ENCODE data around the gene PPP1R12C. TPM values are rescaled to one million over a fixed set of nuclear protein-coding genes. Genes with fewer than 3 reads are reported as not detected.

PPP1R12C gene
- total and polyA plus RNA-seq, 10 of the 15 experiments (the other 5 are each of a cell fraction or from before 2014, with no cell fraction given) = 1.4 to 84.7 (median 20.5) TPM

GRCh38 chr19:55041244-55041626 is 76.2 kb downstream of the PPP1R12C start:
- ChIA-PET RAD21 (ENCODE audit: unreplicated experiment) (no interaction called here), SMC1A (ENCODE audit: uncharacterized antibody, unreplicated experiment) (no interaction called here), POLR2A (no interaction called here), CTCF (no interaction called here)
- Histone ChIP-seq H3K4me1 (ENCODE audit: control insufficient read depth, insufficient read depth, low read length) (no peaks in the 10 kb centered on the region), H4K20me1 (ENCODE audit: control insufficient read depth, insufficient read depth) (no peaks in the 10 kb centered on the region), H3K79me2 (ENCODE audit: control insufficient read depth, insufficient read depth, low read length) (no peaks in the 10 kb centered on the region), H3K27me3 (replicated peaks in 1 of 2; ENCODE audit: control insufficient read depth in 2 of 2, insufficient read depth in 2 of 2, low read length in 1 of 2) (no peaks in the 10 kb centered on the region), H3K36me3 (ENCODE audit: control insufficient read depth in 2 of 2, insufficient read depth in 2 of 2, low read length in 1 of 2) (peaks cover 0 to 14% of the 10 kb centered on the region in 2 experiments; a peak in 3 of 4 replicates), H3K4me3 (no peak overlapping the region), H3K9ac (ENCODE audit: control insufficient read depth, insufficient read depth, low read length) (no peak overlapping the region), H3K27ac (ENCODE audit: control insufficient read depth, insufficient read depth) (no peak overlapping the region), H2AFZ (ENCODE audit: control insufficient read depth, low read depth, low read length) (no peak overlapping the region), H3K9me3 (replicated peaks; ENCODE audit: control insufficient read depth, insufficient read depth, low read length) (no peaks in the 10 kb centered on the region), H3K4me2 (ENCODE audit: control insufficient read depth, insufficient read depth) (no peak overlapping the region)
- FAIRE-seq = no peak
- intact Hi-C loops (cut with micrococcal nuclease; ENCODE audit: unreplicated experiment) (no loop called here), in situ Hi-C loops (cut with MboI) (no loop called here)
- ATAC-seq = no peak
- 99% methylated on average over 10 of the region's 10 CpGs for WGBS (ENCODE audit: insufficient coverage, insufficient replicate concordance, low lambda C conversion rate, missing lambda C conversion rate)
- BruUV-seq (replicated peaks) = no TSS peak
- DNase-seq (ENCODE audit: low read depth, low spot score) = no peak
- no peak for TF ChIP-seq E4F1 (IDR thresholded peaks at IDR 0.05; ENCODE audit: borderline replicate concordance, partially characterized antibody)
- TF ChIP-seq POU2F2 (IDR thresholded peaks at IDR 0.05; ENCODE audit: borderline replicate concordance, low read depth, low read length) = no peak
- TF ChIP-seq, protein P1, sequence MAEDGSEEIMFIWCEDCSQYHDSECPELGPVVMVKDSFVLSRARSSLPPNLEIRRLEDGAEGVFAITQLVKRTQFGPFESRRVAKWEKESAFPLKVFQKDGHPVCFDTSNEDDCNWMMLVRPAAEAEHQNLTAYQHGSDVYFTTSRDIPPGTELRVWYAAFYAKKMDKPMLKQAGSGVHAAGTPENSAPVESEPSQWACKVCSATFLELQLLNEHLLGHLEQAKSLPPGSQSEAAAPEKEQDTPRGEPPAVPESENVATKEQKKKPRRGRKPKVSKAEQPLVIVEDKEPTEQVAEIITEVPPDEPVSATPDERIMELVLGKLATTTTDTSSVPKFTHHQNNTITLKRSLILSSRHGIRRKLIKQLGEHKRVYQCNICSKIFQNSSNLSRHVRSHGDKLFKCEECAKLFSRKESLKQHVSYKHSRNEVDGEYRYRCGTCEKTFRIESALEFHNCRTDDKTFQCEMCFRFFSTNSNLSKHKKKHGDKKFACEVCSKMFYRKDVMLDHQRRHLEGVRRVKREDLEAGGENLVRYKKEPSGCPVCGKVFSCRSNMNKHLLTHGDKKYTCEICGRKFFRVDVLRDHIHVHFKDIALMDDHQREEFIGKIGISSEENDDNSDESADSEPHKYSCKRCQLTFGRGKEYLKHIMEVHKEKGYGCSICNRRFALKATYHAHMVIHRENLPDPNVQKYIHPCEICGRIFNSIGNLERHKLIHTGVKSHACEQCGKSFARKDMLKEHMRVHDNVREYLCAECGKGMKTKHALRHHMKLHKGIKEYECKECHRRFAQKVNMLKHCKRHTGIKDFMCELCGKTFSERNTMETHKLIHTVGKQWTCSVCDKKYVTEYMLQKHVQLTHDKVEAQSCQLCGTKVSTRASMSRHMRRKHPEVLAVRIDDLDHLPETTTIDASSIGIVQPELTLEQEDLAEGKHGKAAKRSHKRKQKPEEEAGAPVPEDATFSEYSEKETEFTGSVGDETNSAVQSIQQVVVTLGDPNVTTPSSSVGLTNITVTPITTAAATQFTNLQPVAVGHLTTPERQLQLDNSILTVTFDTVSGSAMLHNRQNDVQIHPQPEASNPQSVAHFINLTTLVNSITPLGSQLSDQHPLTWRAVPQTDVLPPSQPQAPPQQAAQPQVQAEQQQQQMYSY (CRISPR knock-in tag; IDR thresholded peaks at IDR 0.05) = no peak
- TF ChIP-seq NBN (IDR thresholded peaks at IDR 0.05) = no peak
- TF ChIP-seq, protein P2, sequence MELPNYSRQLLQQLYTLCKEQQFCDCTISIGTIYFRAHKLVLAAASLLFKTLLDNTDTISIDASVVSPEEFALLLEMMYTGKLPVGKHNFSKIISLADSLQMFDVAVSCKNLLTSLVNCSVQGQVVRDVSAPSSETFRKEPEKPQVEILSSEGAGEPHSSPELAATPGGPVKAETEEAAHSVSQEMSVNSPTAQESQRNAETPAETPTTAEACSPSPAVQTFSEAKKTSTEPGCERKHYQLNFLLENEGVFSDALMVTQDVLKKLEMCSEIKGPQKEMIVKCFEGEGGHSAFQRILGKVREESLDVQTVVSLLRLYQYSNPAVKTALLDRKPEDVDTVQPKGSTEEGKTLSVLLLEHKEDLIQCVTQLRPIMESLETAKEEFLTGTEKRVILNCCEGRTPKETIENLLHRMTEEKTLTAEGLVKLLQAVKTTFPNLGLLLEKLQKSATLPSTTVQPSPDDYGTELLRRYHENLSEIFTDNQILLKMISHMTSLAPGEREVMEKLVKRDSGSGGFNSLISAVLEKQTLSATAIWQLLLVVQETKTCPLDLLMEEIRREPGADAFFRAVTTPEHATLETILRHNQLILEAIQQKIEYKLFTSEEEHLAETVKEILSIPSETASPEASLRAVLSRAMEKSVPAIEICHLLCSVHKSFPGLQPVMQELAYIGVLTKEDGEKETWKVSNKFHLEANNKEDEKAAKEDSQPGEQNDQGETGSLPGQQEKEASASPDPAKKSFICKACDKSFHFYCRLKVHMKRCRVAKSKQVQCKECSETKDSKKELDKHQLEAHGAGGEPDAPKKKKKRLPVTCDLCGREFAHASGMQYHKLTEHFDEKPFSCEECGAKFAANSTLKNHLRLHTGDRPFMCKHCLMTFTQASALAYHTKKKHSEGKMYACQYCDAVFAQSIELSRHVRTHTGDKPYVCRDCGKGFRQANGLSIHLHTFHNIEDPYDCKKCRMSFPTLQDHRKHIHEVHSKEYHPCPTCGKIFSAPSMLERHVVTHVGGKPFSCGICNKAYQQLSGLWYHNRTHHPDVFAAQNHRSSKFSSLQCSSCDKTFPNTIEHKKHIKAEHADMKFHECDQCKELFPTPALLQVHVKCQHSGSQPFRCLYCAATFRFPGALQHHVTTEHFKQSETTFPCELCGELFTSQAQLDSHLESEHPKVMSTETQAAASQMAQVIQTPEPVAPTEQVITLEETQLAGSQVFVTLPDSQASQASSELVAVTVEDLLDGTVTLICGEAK (IDR thresholded peaks at IDR 0.05; ENCODE audit: borderline replicate concordance) = no peak
- no peak for TF ChIP-seq TBL1XR1 (IDR thresholded peaks at IDR 0.05; ENCODE audit: low read depth, low read length)
- no peak for TF ChIP-seq CEBPZ (IDR thresholded peaks at IDR 0.05; ENCODE audit: low read depth, low read length)
- TF ChIP-seq ETV6 (conservative IDR thresholded peaks at IDR 0.05 in 1 of 2, IDR thresholded peaks at IDR 0.05 in 1 of 2; ENCODE audit: borderline replicate concordance in 1 of 2, low read depth in 1 of 2) = no peak
- TF ChIP-seq CREB1 (IDR thresholded peaks at IDR 0.05; ENCODE audit: low read depth) = no peak
- TF ChIP-seq POLR2A (IDR thresholded peaks at IDR 0.05; ENCODE audit: low read depth, low read length) = no peak
- no peak for TF ChIP-seq CHD4 (IDR thresholded peaks at IDR 0.05)
